CD14-positive monocyte (primary cell): ENCODE data around the gene ARHGAP30. TPM values are rescaled to one million over a fixed set of nuclear protein-coding genes. Genes with fewer than 3 reads are reported as not detected.

Experiments
- DNase-seq, 3 donors: peaks; one replicate each; pipeline ENCODE4 v3.0.0-alpha.2; 2011 to 2022
- H2AFZ ChIP-seq: 2 replicates; pipeline ENCODE4 v1.6.0; 2012; ENCODE audit warnings: mild to moderate bottlenecking, low read depth, low read length, inconsistent platforms; ENCODE audit not compliant: insufficient read depth, poor library complexity, severe bottlenecking
- H3K27ac ChIP-seq, 2 donors: 1 replicate in 1 of 2; 2 replicates in 1 of 2; pipeline ENCODE4 v1.5.1; 2012 to 2013; ENCODE audit warnings: low read length in 2 of 2, control low read depth in 1 of 2, inconsistent platforms in 1 of 2, low read depth in 1 of 2, mild to moderate bottlenecking in 1 of 2
- H3K27me3 ChIP-seq, 2 donors: one replicate each; pipeline versions ENCODE4 v1.6.0 to v1.6.1; 2011 to 2013; ENCODE audit warnings: low read length in 2 of 2; ENCODE audit not compliant: control insufficient read depth in 2 of 2, insufficient read depth in 2 of 2
- H3K36me3 ChIP-seq, 2 donors: replicated peaks in 1 of 2; 1 replicate in 1 of 2; 2 replicates in 1 of 2; pipeline versions ENCODE4 v1.5.1 to v1.6.1; 2012 to 2013; ENCODE audit warnings: low read length in 2 of 2, control low read depth in 1 of 2, inconsistent platforms in 1 of 2, mild to moderate bottlenecking in 1 of 2; ENCODE audit not compliant: insufficient read depth in 2 of 2, control insufficient read depth in 1 of 2
- H3K4me1 ChIP-seq, 2 donors: 1 replicate in 1 of 2; 2 replicates in 1 of 2; pipeline versions ENCODE4 v1.5.1 to v1.6.1; 2012 to 2013; ENCODE audit warnings: low read length in 2 of 2, control low read depth in 1 of 2, inconsistent platforms in 1 of 2, mild to moderate bottlenecking in 1 of 2, moderate library complexity in 1 of 2; ENCODE audit not compliant: insufficient read depth in 2 of 2, control insufficient read depth in 1 of 2
- H3K4me2 ChIP-seq: replicated peaks from 2 replicates; pipeline ENCODE3; 2012; ENCODE audit warnings: low read length, moderate library complexity, mild to moderate bottlenecking; ENCODE audit not compliant: poor library complexity, severe bottlenecking; ENCODE audit errors: extremely low read depth
- H3K4me3 ChIP-seq, 3 experiments: fragments of 200-600 bp in 1 of 3; sonication (generic) in 1 of 3; replicated peaks in 1 of 3; 1 replicate in 2 of 3; 2 replicates in 1 of 3; pipeline ENCODE4 v1.5.1; 2011 to 2013; ENCODE audit warnings: low read length in 3 of 3, mild to moderate bottlenecking in 3 of 3, control low read depth in 2 of 3, low read depth in 2 of 3, inconsistent platforms in 1 of 3, moderate library complexity in 1 of 3
- H3K79me2 ChIP-seq: 2 replicates; pipeline ENCODE4 v1.6.0; 2012; ENCODE audit warnings: mild to moderate bottlenecking, control low read depth, inconsistent platforms, low read length, moderate library complexity; ENCODE audit not compliant: insufficient read depth
- H3K9ac ChIP-seq: 2 replicates; pipeline ENCODE4 v1.6.0; 2017; ENCODE audit warnings: low read length, mild to moderate bottlenecking; ENCODE audit not compliant: insufficient read depth, poor library complexity, severe bottlenecking
- H3K9me3 ChIP-seq, 2 donors: replicated peaks in 1 of 2; 1 replicate in 1 of 2; 2 replicates in 1 of 2; pipeline versions ENCODE4 v1.5.1 to v1.6.1; 2012 to 2013; ENCODE audit warnings: low read length in 2 of 2, control low read depth in 1 of 2; ENCODE audit not compliant: control insufficient read depth in 1 of 2, insufficient read depth in 1 of 2
- H4K20me1 ChIP-seq: 2 replicates; pipeline ENCODE4 v1.6.0; 2012; ENCODE audit warnings: mild to moderate bottlenecking, low read length, control low read depth, moderate library complexity; ENCODE audit not compliant: insufficient read depth
- H3K27ac Mint-ChIP-seq, 7 donors: one replicate each; pipeline ENCODE4 v1.8.0; 2020; ENCODE audit warnings: mild to moderate bottlenecking in 7 of 7, mixed read lengths in 7 of 7, moderate library complexity in 6 of 7, inconsistent platforms in 2 of 7
- H3K27me3 Mint-ChIP-seq, 3 donors: one replicate each; pipeline ENCODE4 v1.8.0; 2021 to 2022; ENCODE audit warnings: low read depth in 3 of 3, mild to moderate bottlenecking in 3 of 3, mixed read lengths in 3 of 3, moderate library complexity in 3 of 3, inconsistent platforms in 1 of 3
- H3K36me3 Mint-ChIP-seq, 2 donors: one replicate each; pipeline ENCODE4 v1.8.0; 2020; ENCODE audit warnings: mixed read lengths in 2 of 2, inconsistent platforms in 1 of 2, mild to moderate bottlenecking in 1 of 2
- H3K4me1 Mint-ChIP-seq: one replicate; pipeline ENCODE4 v1.8.0; 2020; ENCODE audit warnings: mild to moderate bottlenecking, mixed read lengths
- H3K4me3 Mint-ChIP-seq, 2 donors: one replicate each; pipeline ENCODE4 v1.8.0; 2020; ENCODE audit warnings: mild to moderate bottlenecking in 2 of 2, mixed read lengths in 2 of 2, moderate library complexity in 1 of 2
- H3K9me3 Mint-ChIP-seq, 7 donors: one replicate each; pipeline ENCODE4 v1.8.0; 2020 to 2022; ENCODE audit warnings: mixed read lengths in 7 of 7, mild to moderate bottlenecking in 6 of 7, moderate library complexity in 6 of 7, inconsistent platforms in 2 of 7
- WGBS: methylation state at CpG from one replicate; pipeline ENCODE4 v1.1.5; 2013; ENCODE audit warnings: missing lambda C conversion rate; ENCODE audit not compliant: insufficient coverage; 5-methylcytosine and 5-hydroxymethylcytosine counted together
- intact Hi-C, 2 donors: fragments of 100-400 bp; cut with micrococcal nuclease; formaldehyde crosslinking; loops; one replicate each; pipeline versions ENCODE4 v1.15.0 to v1.15.1; 2023
- polyA plus RNA-seq, 3 donors: library from polyadenylated mRNA; depleted of rRNA in 1 of 3; unstranded in 2 of 3; stranded (reverse) in 1 of 3; fragments of 300-500 nt in 2 of 3; fragments of >200 nt in 1 of 3; fragmentation: Illumina TruSeq in 2 of 3; gene quantifications; 1 replicate in 2 of 3; 2 replicates in 1 of 3; pipeline ENCODE4 v1.2.3, GENCODE V29; 2012 to 2021
- TF ChIP-seq, protein P1 (sequence below): fragments of 200-600 bp; IDR thresholded peaks from one replicate; pipeline ENCODE4 v1.8.0; 2022; ENCODE audit warnings: antibody characterized with exemption, mild to moderate bottlenecking

Gene ARHGAP30
- polyA plus RNA-seq, 3 donors = 101 to 140 (median 129) TPM

GRCh38 chr1:161061419-161061818, 8.3 kb downstream of the ARHGAP30 start:
- Mint-ChIP-seq H3K27me3 (peaks cover 0 to 2% (median 0%) of the 10 kb centered on the region in 3 donors), H3K4me3 (no peak overlapping the region), H3K4me1 (peaks cover 39% of the 10 kb centered on the region), H3K27ac (peak overlapping the region in 5 of 7 donors; percentile 5 to 85 (median 53)), H3K9me3 (no peaks in the 10 kb centered on the region), H3K36me3 (peaks cover 59 to 90% of the 10 kb centered on the region in 2 donors)
- Histone ChIP-seq H3K27me3 (no peaks in the 10 kb centered on the region), H3K9ac (no peak overlapping the region), H2AFZ (no peak overlapping the region), H3K4me1 (peaks cover 12 to 23% of the 10 kb centered on the region in 2 donors), H3K79me2 (peaks cover 100% of the 10 kb centered on the region), H3K9me3 (no peaks in the 10 kb centered on the region), H3K4me3 (no peak overlapping the region), H3K36me3 (peaks cover 48 to 84% of the 10 kb centered on the region in 2 donors), H3K4me2 (no peak overlapping the region), H4K20me1 (peaks cover 97% of the 10 kb centered on the region), H3K27ac (peak overlapping the region in 1 of 2 donors; percentile 14)
- WGBS = no CpG with 5 or more reads among the region's 4 CpGs
- TF ChIP-seq, protein P1, sequence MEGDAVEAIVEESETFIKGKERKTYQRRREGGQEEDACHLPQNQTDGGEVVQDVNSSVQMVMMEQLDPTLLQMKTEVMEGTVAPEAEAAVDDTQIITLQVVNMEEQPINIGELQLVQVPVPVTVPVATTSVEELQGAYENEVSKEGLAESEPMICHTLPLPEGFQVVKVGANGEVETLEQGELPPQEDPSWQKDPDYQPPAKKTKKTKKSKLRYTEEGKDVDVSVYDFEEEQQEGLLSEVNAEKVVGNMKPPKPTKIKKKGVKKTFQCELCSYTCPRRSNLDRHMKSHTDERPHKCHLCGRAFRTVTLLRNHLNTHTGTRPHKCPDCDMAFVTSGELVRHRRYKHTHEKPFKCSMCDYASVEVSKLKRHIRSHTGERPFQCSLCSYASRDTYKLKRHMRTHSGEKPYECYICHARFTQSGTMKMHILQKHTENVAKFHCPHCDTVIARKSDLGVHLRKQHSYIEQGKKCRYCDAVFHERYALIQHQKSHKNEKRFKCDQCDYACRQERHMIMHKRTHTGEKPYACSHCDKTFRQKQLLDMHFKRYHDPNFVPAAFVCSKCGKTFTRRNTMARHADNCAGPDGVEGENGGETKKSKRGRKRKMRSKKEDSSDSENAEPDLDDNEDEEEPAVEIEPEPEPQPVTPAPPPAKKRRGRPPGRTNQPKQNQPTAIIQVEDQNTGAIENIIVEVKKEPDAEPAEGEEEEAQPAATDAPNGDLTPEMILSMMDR = no peak
- no peak for DNase-seq
- intact Hi-C loops = no loop called here

- H3K9me3 ChIP-seq = no peaks in the 10 kb centered on the region
- H3K4me3 Mint-ChIP-seq = no peak overlapping the region
- H3K4me1 ChIP-seq = peaks cover 0 to 4% of the 10 kb centered on the region in 2 donors
- H3K4me1 Mint-ChIP-seq = peaks cover 25% of the 10 kb centered on the region
- H3K27me3 Mint-ChIP-seq = peaks cover 0 to 2% (median 0%) of the 10 kb centered on the region in 3 donors
- H3K9me3 Mint-ChIP-seq = no peaks in the 10 kb centered on the region
- no peaks in the 10 kb centered on the region for H3K27me3 ChIP-seq
- H3K36me3 Mint-ChIP-seq = peaks cover 69 to 91% of the 10 kb centered on the region in 2 donors
- peaks cover 96% of the 10 kb centered on the region for H4K20me1 ChIP-seq
- H3K9ac ChIP-seq = no peak overlapping the region
- peaks cover 63 to 94% of the 10 kb centered on the region in 2 donors for H3K36me3 ChIP-seq
- 100% methylated on average over 1 of the region's 6 CpGs for WGBS
- H3K4me2 ChIP-seq = no peak overlapping the region
- no peak for DNase-seq
- H3K79me2 ChIP-seq = peaks cover 95% of the 10 kb centered on the region
- peak overlapping the region; percentile 16 to 63 for H3K27ac ChIP-seq
- H3K27ac Mint-ChIP-seq = peak overlapping the region; percentile 43 to 86 (median 70)
- H3K4me3 ChIP-seq = no peak overlapping the region
- no peak overlapping the region for H2AFZ ChIP-seq
- TF ChIP-seq, protein P1 = no peak
- intact Hi-C loops = loop anchor here in 1 of 2 donors (10.0 kb wide), 1 partner anchor 64 kb away; no protein-coding TSS in a partner anchor
Observed at GRCh38 chr1:161059293-161059692, 10.4 kb downstream of the ARHGAP30 start.
